ENCODE results near the gene INSYN1. TPM values are rescaled to one million over a fixed set of nuclear protein-coding genes. Genes with fewer than 3 reads are reported as not detected.

The INSYN1 gene
- total RNA-seq, 6 donors from 2014 or later: 3.1 to 17.1 (median 5.1) TPM

DNA sequence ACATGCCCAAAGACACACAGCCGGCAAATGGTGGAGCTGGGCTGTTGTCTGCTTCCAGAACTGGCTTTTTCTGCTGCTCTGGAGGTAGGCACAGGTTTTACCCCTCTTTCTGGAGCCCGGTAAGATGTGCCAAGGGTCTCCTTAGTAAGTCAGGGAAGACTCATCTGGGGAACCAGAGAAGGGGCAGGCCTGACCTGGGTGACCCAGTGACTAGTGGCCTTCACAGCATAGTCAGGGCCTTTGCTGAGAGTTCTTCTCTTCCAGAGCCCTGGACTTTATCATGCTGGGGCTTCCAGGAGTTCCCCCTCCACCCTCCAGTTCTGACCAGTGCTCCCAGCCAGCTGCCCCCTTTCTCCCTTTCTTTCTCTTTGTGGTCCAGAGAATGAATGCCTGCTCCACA, 65.8 kb downstream of the INSYN1 start:
- TF ChIP-seq CTCF (IDR thresholded peaks at IDR 0.05) (no peak), POLR2AphosphoS5 (IDR thresholded peaks at IDR 0.05) (no peak), POLR2A (IDR thresholded peaks at IDR 0.05) (no peak), EP300 (IDR thresholded peaks at IDR 0.05) (no peak)
- peaks cover 0 to 10% (median 0%) of the 10 kb centered on the region in 4 donors for H3K27me3 ChIP-seq
- H3K4me3 ChIP-seq: no peak overlapping the region
- WGBS, 2 donors: 100% methylated on average over 1 to 2 of the region's 2 CpGs
- no peak for DNase-seq
- no peak for ATAC-seq (ENCODE audit: low FRiP score in 2 of 2)
- no peaks in the 10 kb centered on the region for H3K9me3 ChIP-seq
- no peak overlapping the region for H3K27ac ChIP-seq
- no peaks in the 10 kb centered on the region for H3K36me3 ChIP-seq
- H3K4me1 ChIP-seq: peaks cover 10 to 52% (median 39%) of the 10 kb centered on the region in 4 donors

- Histone ChIP-seq H3K27ac (no peak overlapping the region), H3K36me3 (no peaks in the 10 kb centered on the region), H3K4me1 (peaks cover 10 to 52% (median 39%) of the 10 kb centered on the region in 4 donors), H3K4me3 (no peak overlapping the region), H3K27me3 (peaks cover 0 to 10% (median 0%) of the 10 kb centered on the region in 4 donors), H3K9me3 (no peaks in the 10 kb centered on the region)
- ATAC-seq (ENCODE audit: low FRiP score in 2 of 2): peak in 1 of 2 donors; percentile 50
- DNase-seq: peak in 1 of 2 donors; percentile 40
- WGBS, 2 donors: 57 to 62% methylated on average over 3 to 4 of the region's 4 CpGs
- TF ChIP-seq EP300 (IDR thresholded peaks at IDR 0.05) (no peak), POLR2AphosphoS5 (IDR thresholded peaks at IDR 0.05) (peak in 1 of 2 donors; percentile 52)
Measured at GRCh38 chr15:73686781-73687256, 66.3 kb downstream of the INSYN1 start.

- ATAC-seq (ENCODE audit: low FRiP score in 2 of 2) (no peak), DNase-seq (no peak)
- no peaks in the 10 kb centered on the region for H3K36me3 ChIP-seq
- H3K4me1 ChIP-seq: peaks cover 10 to 52% (median 33%) of the 10 kb centered on the region in 4 donors
- TF ChIP-seq POLR2AphosphoS5 (IDR thresholded peaks at IDR 0.05) (no peak), CTCF (IDR thresholded peaks at IDR 0.05) (no peak), POLR2A (IDR thresholded peaks at IDR 0.05) (peak in 1 of 4 donors; percentile 1)
- peak overlapping the region in 2 of 4 donors; percentile 36 to 54 for H3K27ac ChIP-seq
- peaks cover 0 to 10% (median 0%) of the 10 kb centered on the region in 4 donors for H3K27me3 ChIP-seq
- H3K4me3 ChIP-seq: peak overlapping the region in 2 of 4 donors; percentile 85 to 95
- H3K9me3 ChIP-seq: no peaks in the 10 kb centered on the region
- 69 to 71% methylated on average over 6 of the region's 6 CpGs for WGBS, 2 donors
Measured at GRCh38 chr15:73685981-73686380, 67.2 kb downstream of the INSYN1 start.

Other genes with a start within 250 kb of the INSYN1 start
- gene NPTN, start 120.0 kb downstream of the INSYN1 start, total RNA-seq: 100 to 1,000 TPM in 4 of 6 donors, 10 to 100 TPM in 2; 70.2 to 151 (median 108) TPM
- gene CD276, start 69.0 kb downstream of the INSYN1 start, total RNA-seq: 10 to 100 TPM; 32.2 to 83.6 (median 65.8) TPM
- gene TBC1D21, start 120.2 kb upstream of the INSYN1 start, total RNA-seq: not detected
- gene LOXL1, start 173.1 kb upstream of the INSYN1 start, total RNA-seq: 10 to 100 TPM in 2 of 6 donors, 1 to 10 TPM in 4; 6.0 to 25.9 (median 8.0) TPM
- gene STOML1, start 238.9 kb upstream of the INSYN1 start, total RNA-seq: 10 to 100 TPM; 12.2 to 23.3 (median 18.3) TPM
- gene PML, start 241.4 kb upstream of the INSYN1 start, total RNA-seq: 100 to 1,000 TPM in 2 of 6 donors, 10 to 100 TPM in 4; 63.1 to 247 (median 92.9) TPM